ENCODE results near the gene DGKD.

DNA sequence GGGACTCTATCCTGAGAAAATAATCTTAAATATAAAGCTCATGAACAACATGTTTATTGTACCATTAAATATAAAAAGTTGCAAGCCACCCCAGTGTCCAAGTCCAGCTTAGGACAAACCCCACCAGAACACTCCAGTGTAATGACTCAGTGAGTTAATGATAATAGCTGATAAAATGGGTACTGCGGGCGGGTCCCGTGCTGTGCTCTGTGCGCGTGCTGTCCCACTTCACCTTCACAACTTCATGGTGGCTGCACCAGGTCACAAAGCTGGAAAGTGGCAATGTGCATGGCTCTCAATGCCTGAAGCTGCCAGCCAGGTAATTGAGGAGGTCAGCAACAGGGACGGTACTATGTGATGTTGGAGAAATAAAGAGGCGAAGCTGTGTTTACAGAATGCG, 18.6 kb downstream of the DGKD start:
- TF ChIP-seq POLR2AphosphoS5 (IDR thresholded peaks at IDR 0.05; ENCODE audit: low read depth, low read length): no peak
- no peak for TF ChIP-seq POLR2A (IDR thresholded peaks at IDR 0.05; ENCODE audit: low read depth, low read length)
- no peak for TF ChIP-seq TAF1 (IDR thresholded peaks at IDR 0.05; ENCODE audit: borderline replicate concordance, low read depth, low read length)

Measured in GM12892 (cell line).